GM21367 (cell line): ENCODE data around the gene SERPINB13.

Source experiments
- ATAC-seq: cut with Tn5 transposase; IDR thresholded peaks from one replicate; pipeline ENCODE4 v1.9.1; 2021; ENCODE audit not compliant: unreplicated experiment

SERPINB13 gene

GRCh38 chr18:63586966-63587365 lies at the start of gene SERPINB13:
SERPINB13 (plus strand) TSS chr18:63587343; CDS start chr18:63588668, 1,325 bp downstream.
- ATAC-seq: no peak

GRCh38 chr18:63539904-63540510 lies 47.1 kb upstream of the SERPINB13 start:
- no peak for ATAC-seq

- no peak for ATAC-seq
Observed at GRCh38 chr18:63542069-63542468, 45.1 kb upstream of the SERPINB13 start, which contains the start of gene SERPINB12. SERPINB12 (plus strand) TSS chr18:63542369; CDS start chr18:63556160, 13,791 bp downstream.

- no peak for ATAC-seq
Observed at GRCh38 chr18:63544017-63544416, 43.1 kb upstream of the SERPINB13 start.

- no peak for ATAC-seq
Observed at GRCh38 chr18:63545000-63545399, 42.1 kb upstream of the SERPINB13 start.

- ATAC-seq: no peak
Observed at GRCh38 chr18:63550068-63550467, 37.1 kb upstream of the SERPINB13 start.

- ATAC-seq: no peak
Observed at GRCh38 chr18:63551769-63552168, 35.4 kb upstream of the SERPINB13 start.

GRCh38 chr18:63552581-63552980 lies 34.6 kb upstream of the SERPINB13 start:
- ATAC-seq: no peak

- ATAC-seq: no peak
Observed at GRCh38 chr18:63553081-63553480, 34.1 kb upstream of the SERPINB13 start.

- no peak for ATAC-seq
Observed at GRCh38 chr18:63559567-63560491, 27.3 kb upstream of the SERPINB13 start.

GRCh38 chr18:63562284-63562683 lies 24.9 kb upstream of the SERPINB13 start:
- peak; percentile 86 for ATAC-seq

- no peak for ATAC-seq
Observed at GRCh38 chr18:63564021-63564420, 23.1 kb upstream of the SERPINB13 start.

GRCh38 chr18:63564561-63564960 lies 22.6 kb upstream of the SERPINB13 start:
- no peak for ATAC-seq

GRCh38 chr18:63567276-63567675 lies 19.9 kb upstream of the SERPINB13 start:
- no peak for ATAC-seq

- no peak for ATAC-seq
Observed at GRCh38 chr18:63567825-63568224, 19.3 kb upstream of the SERPINB13 start.

GRCh38 chr18:63570721-63571120 lies 16.4 kb upstream of the SERPINB13 start:
- ATAC-seq: no peak

GRCh38 chr18:63575681-63576080 lies 11.5 kb upstream of the SERPINB13 start:
- ATAC-seq: no peak

GRCh38 chr18:63578357-63578958 lies 8.7 kb upstream of the SERPINB13 start:
- peak; percentile 91 for ATAC-seq

- no peak for ATAC-seq
Observed at GRCh38 chr18:63579616-63580015, 7.5 kb upstream of the SERPINB13 start.

GRCh38 chr18:63585988-63586387 lies 1.2 kb upstream of the SERPINB13 start:
- ATAC-seq: no peak

GRCh38 chr18:63586431-63586830 lies 712 bp upstream of the SERPINB13 start:
- ATAC-seq: no peak

- ATAC-seq: no peak
Observed at GRCh38 chr18:63588909-63589308, 1.8 kb downstream of the SERPINB13 start.
